ENCODE measurements around the gene RAPGEF6. TPM values are rescaled to one million over a fixed set of nuclear protein-coding genes. Genes with fewer than 3 reads are reported as not detected.
A peak's percentile ranks its signal among the peaks of the same experiment; 100 is the strongest.

Gene RAPGEF6
- total and polyA plus RNA-seq, 7 donors, result 1.8 to 30.5 (median 16.1) TPM

DNA sequence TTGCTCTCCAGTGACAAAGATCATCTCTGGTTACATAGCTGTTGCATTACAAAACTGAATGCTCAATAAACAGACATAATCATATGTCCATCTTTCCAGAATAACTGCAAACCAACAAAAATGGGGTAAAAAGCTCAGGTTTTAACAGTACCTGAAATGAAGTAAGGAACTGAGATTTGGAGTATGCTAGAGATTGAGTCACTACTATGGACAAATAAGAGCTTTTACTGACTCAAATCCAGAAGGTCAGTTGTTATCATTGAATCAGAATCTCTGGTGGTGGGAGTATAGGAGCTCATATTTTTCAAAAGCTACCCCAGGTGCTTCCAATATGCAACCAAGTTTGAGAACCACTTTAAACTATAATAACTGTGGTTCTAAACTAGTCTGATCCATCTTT is 4.1 kb upstream of the RAPGEF6 start:
- H3K4me1 ChIP-seq, result peaks cover 2 to 16% (median 9%) of the 10 kb centered on the region in 4 donors
- H3K27ac ChIP-seq, result no peak overlapping the region
- no peak for TF ChIP-seq EP300 (IDR thresholded peaks at IDR 0.05)
- no peak for TF ChIP-seq POLR2AphosphoS5 (IDR thresholded peaks at IDR 0.05)
- TF ChIP-seq POLR2A (IDR thresholded peaks at IDR 0.05), result no peak
- TF ChIP-seq, protein P1, sequence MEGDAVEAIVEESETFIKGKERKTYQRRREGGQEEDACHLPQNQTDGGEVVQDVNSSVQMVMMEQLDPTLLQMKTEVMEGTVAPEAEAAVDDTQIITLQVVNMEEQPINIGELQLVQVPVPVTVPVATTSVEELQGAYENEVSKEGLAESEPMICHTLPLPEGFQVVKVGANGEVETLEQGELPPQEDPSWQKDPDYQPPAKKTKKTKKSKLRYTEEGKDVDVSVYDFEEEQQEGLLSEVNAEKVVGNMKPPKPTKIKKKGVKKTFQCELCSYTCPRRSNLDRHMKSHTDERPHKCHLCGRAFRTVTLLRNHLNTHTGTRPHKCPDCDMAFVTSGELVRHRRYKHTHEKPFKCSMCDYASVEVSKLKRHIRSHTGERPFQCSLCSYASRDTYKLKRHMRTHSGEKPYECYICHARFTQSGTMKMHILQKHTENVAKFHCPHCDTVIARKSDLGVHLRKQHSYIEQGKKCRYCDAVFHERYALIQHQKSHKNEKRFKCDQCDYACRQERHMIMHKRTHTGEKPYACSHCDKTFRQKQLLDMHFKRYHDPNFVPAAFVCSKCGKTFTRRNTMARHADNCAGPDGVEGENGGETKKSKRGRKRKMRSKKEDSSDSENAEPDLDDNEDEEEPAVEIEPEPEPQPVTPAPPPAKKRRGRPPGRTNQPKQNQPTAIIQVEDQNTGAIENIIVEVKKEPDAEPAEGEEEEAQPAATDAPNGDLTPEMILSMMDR (IDR thresholded peaks at IDR 0.05), result no peak
- H3K9me3 ChIP-seq, result no peaks in the 10 kb centered on the region
- no peaks in the 10 kb centered on the region for H3K27me3 ChIP-seq
- no peak for DNase-seq
- peaks cover 0 to 13% (median under 1%) of the 10 kb centered on the region in 4 donors for H3K36me3 ChIP-seq
- H3K4me3 ChIP-seq, result no peak overlapping the region
- intact Hi-C loops (cut with DNase I), result loop anchor here (10.0 kb wide), 2 partner anchors 374 to 464 kb away; partner anchors contain the start of genes CDC42SE2 and LYRM7

DNA sequence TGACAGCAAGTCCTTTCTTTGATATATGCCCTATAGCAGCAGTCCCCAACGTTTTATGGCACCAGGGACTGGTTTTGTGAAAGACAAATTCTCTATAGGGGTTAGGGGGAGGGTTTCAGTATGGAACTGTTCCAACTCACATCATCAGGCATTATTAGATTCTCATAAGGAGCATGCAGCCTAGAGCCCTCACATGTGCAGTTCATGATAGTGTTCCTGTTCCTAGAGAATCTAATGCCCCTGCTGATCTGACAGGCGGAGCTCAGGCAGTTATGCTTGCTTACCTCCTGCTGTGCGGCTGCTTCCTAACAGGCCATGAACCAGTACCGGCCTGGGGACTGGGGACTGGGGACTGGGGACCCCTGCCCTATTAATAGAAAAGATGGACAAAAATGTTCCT is 2.7 kb upstream of the RAPGEF6 start:
- Histone ChIP-seq H3K27me3 (no peaks in the 10 kb centered on the region), H3K4me1 (peaks cover 2 to 30% (median 23%) of the 10 kb centered on the region in 4 donors), H3K27ac (no peak overlapping the region), H3K9me3 (no peaks in the 10 kb centered on the region), H3K4me3 (no peak overlapping the region), H3K36me3 (no peaks in the 10 kb centered on the region)
- no peak for DNase-seq
- intact Hi-C loops (cut with DNase I), result loop anchor here (10.0 kb wide), 2 partner anchors 373 to 463 kb away; partner anchors contain the start of genes CDC42SE2 and LYRM7
- TF ChIP-seq EP300 (IDR thresholded peaks at IDR 0.05), result no peak
- 74 to 78% methylated on average over 4 of the region's 4 CpGs for WGBS, 2 donors

DNA sequence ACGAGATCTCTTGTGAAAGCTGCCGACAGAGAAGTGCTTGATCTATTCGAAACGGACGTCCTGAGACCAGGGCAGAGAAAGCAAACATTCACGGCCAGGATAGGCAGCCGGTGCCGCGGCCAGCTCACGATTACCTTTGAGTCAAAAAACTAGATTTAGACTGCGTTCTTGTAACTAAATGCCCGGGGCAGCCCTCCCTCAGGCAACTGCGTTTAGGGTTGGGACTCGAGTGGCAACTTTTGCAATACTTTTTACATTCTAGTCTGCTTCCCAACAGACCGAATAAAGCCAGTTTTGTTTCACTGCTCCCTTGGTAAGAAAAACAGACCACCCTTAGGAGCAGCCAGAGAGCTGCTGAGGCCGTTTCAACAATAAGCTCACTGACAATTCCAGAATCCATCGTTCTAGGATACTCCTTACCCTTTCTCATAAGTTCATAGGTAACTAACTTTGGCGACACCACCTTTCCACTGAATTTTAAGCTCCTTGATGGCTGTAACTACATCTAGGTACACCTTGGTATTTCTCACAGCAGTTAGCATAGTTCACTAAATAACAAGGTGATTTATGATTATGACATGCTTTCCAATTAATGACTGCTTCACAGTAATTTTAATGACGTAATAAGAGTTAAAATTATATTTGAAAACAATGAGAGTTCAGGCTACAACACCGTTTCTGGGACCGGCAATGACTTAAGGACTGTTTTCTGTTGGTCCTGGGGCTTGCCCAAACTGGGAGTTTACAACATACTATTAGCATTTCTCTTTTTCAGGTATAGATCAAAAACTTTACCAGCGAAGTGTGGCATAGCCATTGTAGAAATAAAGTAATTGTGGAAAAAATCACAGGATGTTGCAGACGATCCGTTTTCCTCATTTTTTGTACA is 899 bp upstream of the RAPGEF6 start:
- no peak for DNase-seq
- WGBS, 2 donors, result 1 to 4% methylated on average over 24 of the region's 24 CpGs
- intact Hi-C loops (cut with DNase I), result loop anchor here (1.0 to 10.0 kb wide), 4 partner anchors 37 to 461 kb away; partner anchors contain the start of genes CDC42SE2 and LYRM7
- Histone ChIP-seq H3K9me3 (no peaks in the 10 kb centered on the region), H3K36me3 (no peaks in the 10 kb centered on the region), H3K4me3 (peak overlapping the region; percentile 57 to 84 (median 64)), H3K27ac (peak overlapping the region; percentile 92 to 100 (median 99)), H3K27me3 (no peaks in the 10 kb centered on the region), H3K4me1 (peaks cover 2 to 45% (median 32%) of the 10 kb centered on the region in 4 donors)
- TF ChIP-seq EP300 (IDR thresholded peaks at IDR 0.05), result no peak
- TF ChIP-seq, protein P1 (IDR thresholded peaks at IDR 0.05), result no peak
- no peak for TF ChIP-seq POLR2A (IDR thresholded peaks at IDR 0.05)
- no peak for TF ChIP-seq POLR2AphosphoS5 (IDR thresholded peaks at IDR 0.05)

DNA sequence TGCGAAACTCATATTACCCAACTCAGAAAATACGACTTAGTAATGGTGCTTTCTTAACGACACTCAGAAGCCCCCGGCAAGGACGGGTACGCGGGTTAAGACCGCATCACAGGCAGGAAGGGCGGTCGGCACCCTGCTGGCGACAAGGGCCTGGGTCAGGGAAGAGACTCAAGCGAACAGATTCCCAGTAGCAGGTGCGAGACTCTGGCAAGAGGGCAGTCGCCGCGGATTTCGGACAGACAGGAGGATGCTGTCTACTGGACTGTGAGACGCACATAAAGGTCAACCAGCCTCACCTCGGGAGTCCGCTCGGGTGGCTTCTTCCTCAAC is 398 bp downstream of the RAPGEF6 start:
- Histone ChIP-seq H3K27ac (peak overlapping the region; percentile 92 to 100 (median 99)), H3K9me3 (no peaks in the 10 kb centered on the region), H3K4me3 (peak overlapping the region; percentile 64 to 84 (median 66)), H3K4me1 (peaks cover 2 to 48% (median 37%) of the 10 kb centered on the region in 4 donors), H3K27me3 (no peaks in the 10 kb centered on the region), H3K36me3 (no peaks in the 10 kb centered on the region)
- DNase-seq, result no peak
- intact Hi-C loops (cut with DNase I), result loop anchor here (2.0 to 10.0 kb wide), 3 partner anchors 38 to 460 kb away; partner anchors contain the start of genes CDC42SE2 and LYRM7
- 0% methylated on average over 21 of the region's 21 CpGs for WGBS, 2 donors
- TF ChIP-seq, protein P1 (IDR thresholded peaks at IDR 0.05), result peak in 1 of 4 experiments; percentile 27
- TF ChIP-seq EP300 (IDR thresholded peaks at IDR 0.05) (no peak), POLR2AphosphoS5 (IDR thresholded peaks at IDR 0.05) (no peak), POLR2A (IDR thresholded peaks at IDR 0.05) (no peak)

DNA sequence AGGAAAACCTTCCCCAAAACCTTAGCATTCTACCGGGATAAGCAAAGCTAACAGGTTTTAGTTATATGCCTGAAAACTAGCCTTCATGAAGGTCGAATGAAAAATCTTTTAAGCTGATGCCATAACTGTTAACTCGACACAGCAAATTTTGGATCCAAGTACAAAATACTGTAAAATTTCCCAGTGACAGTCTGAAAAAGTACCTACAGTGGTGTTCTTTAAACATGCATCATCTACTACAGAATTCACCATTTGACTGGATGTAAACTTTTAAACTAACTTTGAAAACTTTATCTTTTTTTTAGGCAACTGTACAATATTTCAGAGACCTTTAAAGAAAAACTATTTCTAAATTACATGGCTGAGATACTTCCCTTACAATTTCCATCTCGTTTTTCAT is 791 bp downstream of the RAPGEF6 start:
- Histone ChIP-seq H3K27me3 (no peaks in the 10 kb centered on the region), H3K36me3 (no peaks in the 10 kb centered on the region), H3K27ac (peak overlapping the region; percentile 92 to 100 (median 99)), H3K4me3 (peak overlapping the region; percentile 64 to 84 (median 66)), H3K9me3 (no peaks in the 10 kb centered on the region), H3K4me1 (peaks cover 2 to 48% (median 37%) of the 10 kb centered on the region in 4 donors)
- no peak for DNase-seq
- intact Hi-C loops (cut with DNase I), result loop anchor here (2.0 to 10.0 kb wide), 3 partner anchors 39 to 459 kb away; partner anchors contain the start of genes CDC42SE2 and LYRM7
- 1 to 5% methylated on average over 4 of the region's 4 CpGs for WGBS, 2 donors
- TF ChIP-seq, protein P1 (IDR thresholded peaks at IDR 0.05), result no peak
- no peak for TF ChIP-seq POLR2A (IDR thresholded peaks at IDR 0.05)
- TF ChIP-seq EP300 (IDR thresholded peaks at IDR 0.05), result no peak
- no peak for TF ChIP-seq POLR2AphosphoS5 (IDR thresholded peaks at IDR 0.05)
